ENCODE measurements around the gene CCNB1IP1.
A peak's percentile ranks its signal among the peaks of the same experiment; 100 is the strongest.

CCNB1IP1 gene

GRCh38 chr14:20379743-20380142, 46.7 kb upstream of the CCNB1IP1 start:
- no CpG with 5 or more reads among the region's 1 CpG for WGBS, 2 donors (ENCODE audit: extremely low coverage in 2 of 2, insufficient read length in 2 of 2, insufficient replicate concordance in 1 of 2)
- H2BK12ac ChIP-seq (ENCODE audit: low read length): no peak overlapping the region
- no peak overlapping the region for H2BK120ac ChIP-seq (ENCODE audit: low read depth, low read length)
- H3K4me2 ChIP-seq (ENCODE audit: insufficient read depth, low read length, poor library complexity, severe bottlenecking): no peak overlapping the region
- no peak overlapping the region for H3K4ac ChIP-seq (ENCODE audit: low read length)
- no peak overlapping the region for H3K23ac ChIP-seq (ENCODE audit: low read depth, low read length, poor library complexity)
- no peaks in the 10 kb centered on the region for H3K4me1 ChIP-seq (ENCODE audit: control insufficient read depth in 2 of 2, insufficient read depth in 1 of 2, low read depth in 1 of 2, low read length in 2 of 2)
- H3K36me3 ChIP-seq (replicated peaks in 1 of 2; ENCODE audit: control insufficient read depth in 2 of 2, insufficient read depth in 2 of 2, low read length in 2 of 2): peaks cover 38 to 92% of the 10 kb centered on the region in 2 donors
- peaks cover 2% of the 10 kb centered on the region for H3K79me1 ChIP-seq (ENCODE audit: low read depth, low read length)
- no peak overlapping the region for H2BK5ac ChIP-seq (ENCODE audit: low read length)
- H2AFZ ChIP-seq (ENCODE audit: low read length): no peak overlapping the region
- H3K18ac ChIP-seq (ENCODE audit: low read length): no peak overlapping the region
- DNase-seq (ENCODE audit: low spot score): no peak
- no peak overlapping the region for H2AK5ac ChIP-seq (ENCODE audit: low read depth, low read length)
- no peaks in the 10 kb centered on the region for H3K9me3 ChIP-seq (replicated peaks in 1 of 2; ENCODE audit: control insufficient read depth in 2 of 2, insufficient read depth in 1 of 2, low read depth in 1 of 2, low read length in 2 of 2)
- no peak overlapping the region for H2BK15ac ChIP-seq (ENCODE audit: low read length)
- H3K27me3 ChIP-seq (ENCODE audit: control insufficient read depth in 3 of 3, insufficient read depth in 3 of 3, low read depth in 1 of 3, low read length in 3 of 3): no peaks in the 10 kb centered on the region
- H3K14ac ChIP-seq (ENCODE audit: low read length): no peak overlapping the region
- H3K27ac ChIP-seq (replicated peaks; ENCODE audit: low read length): no peak overlapping the region
- H3K4me3 ChIP-seq (ENCODE audit: low read length in 2 of 2): no peak overlapping the region
- no peak overlapping the region for H4K91ac ChIP-seq (ENCODE audit: low read depth, low read length, poor library complexity)
- no peak overlapping the region for H3K9ac ChIP-seq (ENCODE audit: low read depth, low read length, poor library complexity)
- H4K8ac ChIP-seq (ENCODE audit: low read depth, low read length): no peak overlapping the region

DNA sequence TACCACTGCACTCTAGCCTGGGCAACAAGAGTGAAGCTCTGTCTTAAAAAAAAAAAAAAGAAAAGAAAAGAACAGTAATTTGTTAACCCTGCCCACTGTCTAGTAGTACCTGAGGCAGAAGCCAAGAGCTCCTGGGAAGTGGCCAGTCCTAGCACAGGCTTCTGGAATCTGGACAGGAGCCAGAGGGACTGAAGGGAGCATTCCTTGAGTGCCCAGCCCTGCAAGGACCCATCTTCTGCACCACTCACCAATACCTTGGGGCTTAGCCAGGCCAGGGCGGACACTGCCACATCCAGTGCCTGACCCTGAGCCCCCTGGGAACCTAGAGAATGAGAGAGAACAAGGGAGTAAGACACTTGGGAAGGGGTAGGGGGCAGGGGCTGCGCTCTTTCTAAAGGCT, 44.1 kb upstream of the CCNB1IP1 start:
- Histone ChIP-seq H2BK5ac (ENCODE audit: low read length) (no peak overlapping the region), H3K14ac (ENCODE audit: low read length) (no peak overlapping the region), H3K9ac (ENCODE audit: low read depth, low read length, poor library complexity) (no peak overlapping the region), H4K8ac (ENCODE audit: low read depth, low read length) (no peak overlapping the region), H3K27me3 (ENCODE audit: control insufficient read depth in 3 of 3, insufficient read depth in 3 of 3, low read depth in 1 of 3, low read length in 3 of 3) (no peaks in the 10 kb centered on the region), H2BK15ac (ENCODE audit: low read length) (no peak overlapping the region), H3K4me2 (ENCODE audit: insufficient read depth, low read length, poor library complexity, severe bottlenecking) (no peak overlapping the region), H3K79me1 (ENCODE audit: low read depth, low read length) (peaks cover under 1% of the 10 kb centered on the region), H2AFZ (ENCODE audit: low read length) (no peak overlapping the region), H3K4me3 (ENCODE audit: low read length in 2 of 2) (no peak overlapping the region), H2BK12ac (ENCODE audit: low read length) (no peak overlapping the region), H4K91ac (ENCODE audit: low read depth, low read length, poor library complexity) (no peak overlapping the region), H3K4me1 (ENCODE audit: control insufficient read depth in 2 of 2, insufficient read depth in 1 of 2, low read depth in 1 of 2, low read length in 2 of 2) (no peaks in the 10 kb centered on the region), H3K18ac (ENCODE audit: low read length) (no peak overlapping the region), H3K4ac (ENCODE audit: low read length) (no peak overlapping the region), H2AK5ac (ENCODE audit: low read depth, low read length) (no peak overlapping the region), H3K23ac (ENCODE audit: low read depth, low read length, poor library complexity) (no peak overlapping the region), H2BK120ac (ENCODE audit: low read depth, low read length) (no peak overlapping the region), H3K27ac (replicated peaks; ENCODE audit: low read length) (no peak overlapping the region), H3K9me3 (replicated peaks in 1 of 2; ENCODE audit: control insufficient read depth in 2 of 2, insufficient read depth in 1 of 2, low read depth in 1 of 2, low read length in 2 of 2) (no peaks in the 10 kb centered on the region), H3K36me3 (replicated peaks in 1 of 2; ENCODE audit: control insufficient read depth in 2 of 2, insufficient read depth in 2 of 2, low read length in 2 of 2) (peaks cover 27 to 94% of the 10 kb centered on the region in 2 donors)
- DNase-seq (ENCODE audit: low spot score): no peak
- no CpG with 5 or more reads among the region's 2 CpGs for WGBS, 2 donors (ENCODE audit: extremely low coverage in 2 of 2, insufficient read length in 2 of 2, insufficient replicate concordance in 1 of 2)

GRCh38 chr14:20376071-20376588, 43.1 kb upstream of the CCNB1IP1 start:
- DNase-seq (ENCODE audit: low spot score): no peak
- Histone ChIP-seq H4K8ac (ENCODE audit: low read depth, low read length) (no peak overlapping the region), H3K14ac (ENCODE audit: low read length) (no peak overlapping the region), H3K23ac (ENCODE audit: low read depth, low read length, poor library complexity) (no peak overlapping the region), H3K27me3 (ENCODE audit: control insufficient read depth in 3 of 3, insufficient read depth in 3 of 3, low read depth in 1 of 3, low read length in 3 of 3) (no peaks in the 10 kb centered on the region), H2AK5ac (ENCODE audit: low read depth, low read length) (no peak overlapping the region), H3K79me1 (ENCODE audit: low read depth, low read length) (no peaks in the 10 kb centered on the region), H3K27ac (replicated peaks; ENCODE audit: low read length) (no peak overlapping the region), H2BK15ac (ENCODE audit: low read length) (no peak overlapping the region), H3K4me2 (ENCODE audit: insufficient read depth, low read length, poor library complexity, severe bottlenecking) (no peak overlapping the region), H3K4ac (ENCODE audit: low read length) (no peak overlapping the region), H2BK12ac (ENCODE audit: low read length) (no peak overlapping the region), H3K9ac (ENCODE audit: low read depth, low read length, poor library complexity) (no peak overlapping the region), H4K91ac (ENCODE audit: low read depth, low read length, poor library complexity) (no peak overlapping the region), H3K4me3 (ENCODE audit: low read length in 2 of 2) (peak overlapping the region in 1 of 2 donors; percentile 34), H3K18ac (ENCODE audit: low read length) (no peak overlapping the region), H3K9me3 (replicated peaks in 1 of 2; ENCODE audit: control insufficient read depth in 2 of 2, insufficient read depth in 1 of 2, low read depth in 1 of 2, low read length in 2 of 2) (no peaks in the 10 kb centered on the region), H3K36me3 (replicated peaks in 1 of 2; ENCODE audit: control insufficient read depth in 2 of 2, insufficient read depth in 2 of 2, low read length in 2 of 2) (peaks cover 20 to 93% of the 10 kb centered on the region in 2 donors), H3K4me1 (ENCODE audit: control insufficient read depth in 2 of 2, insufficient read depth in 1 of 2, low read depth in 1 of 2, low read length in 2 of 2) (no peaks in the 10 kb centered on the region), H2AFZ (ENCODE audit: low read length) (no peak overlapping the region), H2BK120ac (ENCODE audit: low read depth, low read length) (no peak overlapping the region), H2BK5ac (ENCODE audit: low read length) (no peak overlapping the region)
- WGBS, 2 donors (ENCODE audit: extremely low coverage in 2 of 2, insufficient read length in 2 of 2, insufficient replicate concordance in 1 of 2): no CpG with 5 or more reads among the region's 12 CpGs

DNA sequence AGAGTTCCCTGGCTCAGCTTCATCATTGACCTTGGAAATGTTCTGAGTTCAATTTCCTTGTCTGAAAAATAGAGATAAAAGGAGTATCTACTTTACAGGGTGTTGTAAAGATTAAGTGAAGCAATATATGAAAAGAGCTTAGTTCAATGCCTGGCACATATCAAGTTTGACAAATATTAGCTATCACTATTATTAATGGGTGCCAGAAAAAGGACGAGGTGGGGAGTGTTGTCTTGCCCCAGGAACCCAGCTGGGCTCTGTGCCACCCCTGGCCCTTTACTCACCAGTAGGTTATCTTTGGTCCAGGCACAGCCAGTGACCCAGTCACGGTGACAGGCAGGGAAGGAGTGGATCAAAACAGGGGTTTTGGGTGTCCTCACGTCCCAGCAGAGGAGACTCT, 42.4 kb upstream of the CCNB1IP1 start:
- no peak overlapping the region for H2AK5ac ChIP-seq (ENCODE audit: low read depth, low read length)
- H3K27ac ChIP-seq (replicated peaks; ENCODE audit: low read length): no peak overlapping the region
- no peak overlapping the region for H2BK15ac ChIP-seq (ENCODE audit: low read length)
- no peak overlapping the region for H3K18ac ChIP-seq (ENCODE audit: low read length)
- H3K23ac ChIP-seq (ENCODE audit: low read depth, low read length, poor library complexity): no peak overlapping the region
- no peak overlapping the region for H4K91ac ChIP-seq (ENCODE audit: low read depth, low read length, poor library complexity)
- no peak overlapping the region for H3K14ac ChIP-seq (ENCODE audit: low read length)
- H3K4ac ChIP-seq (ENCODE audit: low read length): no peak overlapping the region
- no CpG with 5 or more reads among the region's 3 CpGs for WGBS, 2 donors (ENCODE audit: extremely low coverage in 2 of 2, insufficient read length in 2 of 2, insufficient replicate concordance in 1 of 2)
- H2BK120ac ChIP-seq (ENCODE audit: low read depth, low read length): no peak overlapping the region
- no peaks in the 10 kb centered on the region for H3K9me3 ChIP-seq (replicated peaks in 1 of 2; ENCODE audit: control insufficient read depth in 2 of 2, insufficient read depth in 1 of 2, low read depth in 1 of 2, low read length in 2 of 2)
- H3K9ac ChIP-seq (ENCODE audit: low read depth, low read length, poor library complexity): no peak overlapping the region
- no peak overlapping the region for H2BK5ac ChIP-seq (ENCODE audit: low read length)
- H3K79me1 ChIP-seq (ENCODE audit: low read depth, low read length): no peaks in the 10 kb centered on the region
- no peak for DNase-seq (ENCODE audit: low spot score)
- H2BK12ac ChIP-seq (ENCODE audit: low read length): no peak overlapping the region
- no peak overlapping the region for H2AFZ ChIP-seq (ENCODE audit: low read length)
- H3K4me1 ChIP-seq (ENCODE audit: control insufficient read depth in 2 of 2, insufficient read depth in 1 of 2, low read depth in 1 of 2, low read length in 2 of 2): no peaks in the 10 kb centered on the region
- H3K27me3 ChIP-seq (ENCODE audit: control insufficient read depth in 3 of 3, insufficient read depth in 3 of 3, low read depth in 1 of 3, low read length in 3 of 3): no peaks in the 10 kb centered on the region
- H3K4me3 ChIP-seq (ENCODE audit: low read length in 2 of 2): no peak overlapping the region
- H4K8ac ChIP-seq (ENCODE audit: low read depth, low read length): no peak overlapping the region
- H3K36me3 ChIP-seq (replicated peaks in 1 of 2; ENCODE audit: control insufficient read depth in 2 of 2, insufficient read depth in 2 of 2, low read length in 2 of 2): peaks cover 19 to 93% of the 10 kb centered on the region in 2 donors
- H3K4me2 ChIP-seq (ENCODE audit: insufficient read depth, low read length, poor library complexity, severe bottlenecking): no peak overlapping the region

Data from neuronal stem cell (in vitro differentiated cells).